ENCODE results near the gene ASIC2. TPM values are rescaled to one million over a fixed set of nuclear protein-coding genes. Genes with fewer than 3 reads are reported as not detected.

The ASIC2 gene
- total RNA-seq, 1 donor from 2014 or later, result not detected

GRCh38 chr17:33199571-33200510, 93.3 kb downstream of the ASIC2 start:
- DNase-seq, result no peak
- intact Hi-C loops (cut with micrococcal nuclease), result no loop called here

GRCh38 chr17:33198954-33199353, 94.1 kb downstream of the ASIC2 start:
- intact Hi-C loops (cut with micrococcal nuclease), result no loop called here
- Mint-ChIP-seq H3K4me1 (no peaks in the 10 kb centered on the region), H3K27me3 (no peaks in the 10 kb centered on the region), H3K27ac (no peak overlapping the region), H3K9me3 (no peaks in the 10 kb centered on the region), H3K36me3 (ENCODE audit: low read depth) (no peaks in the 10 kb centered on the region), H3K4me3 (no peak overlapping the region)
- DNase-seq, result no peak

More at GRCh38 chr17:33199571-33200510, 93.3 kb downstream of the ASIC2 start:
- H3K27ac Mint-ChIP-seq, result no peak overlapping the region
- H3K4me3 Mint-ChIP-seq, result no peak overlapping the region
- H3K27me3 Mint-ChIP-seq, result no peaks in the 10 kb centered on the region
- H3K9me3 Mint-ChIP-seq, result no peaks in the 10 kb centered on the region
- H3K4me1 Mint-ChIP-seq, result no peaks in the 10 kb centered on the region
- H3K36me3 Mint-ChIP-seq (ENCODE audit: low read depth), result no peaks in the 10 kb centered on the region

GRCh38 chr17:33197342-33197741, 95.8 kb downstream of the ASIC2 start:
- no peaks in the 10 kb centered on the region for H3K4me1 Mint-ChIP-seq
- H3K27me3 Mint-ChIP-seq, result peaks cover 2% of the 10 kb centered on the region
- intact Hi-C loops (cut with micrococcal nuclease), result no loop called here
- no peak for DNase-seq
- no peak overlapping the region for H3K4me3 Mint-ChIP-seq
- no peaks in the 10 kb centered on the region for H3K9me3 Mint-ChIP-seq
- no peak overlapping the region for H3K27ac Mint-ChIP-seq
- H3K36me3 Mint-ChIP-seq (ENCODE audit: low read depth), result no peaks in the 10 kb centered on the region

- intact Hi-C loops (cut with micrococcal nuclease), result no loop called here
- Mint-ChIP-seq H3K36me3 (ENCODE audit: low read depth) (no peaks in the 10 kb centered on the region), H3K27ac (no peak overlapping the region), H3K9me3 (no peaks in the 10 kb centered on the region), H3K27me3 (peaks cover 2% of the 10 kb centered on the region), H3K4me1 (no peaks in the 10 kb centered on the region), H3K4me3 (no peak overlapping the region)
- DNase-seq, result no peak
Observed at GRCh38 chr17:33196883-33197282, 96.2 kb downstream of the ASIC2 start.

- DNase-seq, result no peak
- Mint-ChIP-seq H3K4me1 (no peaks in the 10 kb centered on the region), H3K36me3 (ENCODE audit: low read depth) (no peaks in the 10 kb centered on the region), H3K9me3 (no peaks in the 10 kb centered on the region), H3K27ac (no peak overlapping the region), H3K27me3 (peaks cover 18% of the 10 kb centered on the region), H3K4me3 (no peak overlapping the region)
- intact Hi-C loops (cut with micrococcal nuclease), result no loop called here
Observed at GRCh38 chr17:33192951-33193911, 99.9 kb downstream of the ASIC2 start.

- Mint-ChIP-seq H3K27ac (no peak overlapping the region), H3K36me3 (ENCODE audit: low read depth) (no peaks in the 10 kb centered on the region), H3K4me1 (no peaks in the 10 kb centered on the region), H3K9me3 (no peaks in the 10 kb centered on the region), H3K4me3 (no peak overlapping the region), H3K27me3 (peaks cover 10% of the 10 kb centered on the region)
- intact Hi-C loops (cut with micrococcal nuclease), result no loop called here
- DNase-seq, result no peak
Observed at GRCh38 chr17:33183487-33184026, 109.5 kb downstream of the ASIC2 start.

GRCh38 chr17:33179151-33179550, 113.9 kb downstream of the ASIC2 start:
- intact Hi-C loops (cut with micrococcal nuclease), result no loop called here
- Mint-ChIP-seq H3K9me3 (no peaks in the 10 kb centered on the region), H3K27me3 (peaks cover 4% of the 10 kb centered on the region), H3K36me3 (ENCODE audit: low read depth) (no peaks in the 10 kb centered on the region), H3K27ac (no peak overlapping the region), H3K4me1 (no peaks in the 10 kb centered on the region), H3K4me3 (no peak overlapping the region)
- DNase-seq, result no peak

GRCh38 chr17:33178681-33179080, 114.4 kb downstream of the ASIC2 start:
- Mint-ChIP-seq H3K27ac (no peak overlapping the region), H3K27me3 (peaks cover 4% of the 10 kb centered on the region), H3K9me3 (no peaks in the 10 kb centered on the region), H3K4me3 (no peak overlapping the region), H3K4me1 (no peaks in the 10 kb centered on the region), H3K36me3 (ENCODE audit: low read depth) (no peaks in the 10 kb centered on the region)
- no peak for DNase-seq
- intact Hi-C loops (cut with micrococcal nuclease), result no loop called here

GRCh38 chr17:33175562-33175961, 117.5 kb downstream of the ASIC2 start:
- no peak overlapping the region for H3K4me3 Mint-ChIP-seq
- no peak overlapping the region for H3K27ac Mint-ChIP-seq
- no peak for DNase-seq

GRCh38 chr17:33171931-33172330, 121.2 kb downstream of the ASIC2 start:
- no peaks in the 10 kb centered on the region for H3K36me3 Mint-ChIP-seq (ENCODE audit: low read depth)
- no peaks in the 10 kb centered on the region for H3K4me1 Mint-ChIP-seq
- DNase-seq, result no peak
- no peak overlapping the region for H3K27ac Mint-ChIP-seq
- intact Hi-C loops (cut with micrococcal nuclease), result no loop called here
- H3K9me3 Mint-ChIP-seq, result no peaks in the 10 kb centered on the region
- no peak overlapping the region for H3K4me3 Mint-ChIP-seq
- no peaks in the 10 kb centered on the region for H3K27me3 Mint-ChIP-seq

More at GRCh38 chr17:33175562-33175961, 117.5 kb downstream of the ASIC2 start:
- intact Hi-C loops (cut with micrococcal nuclease), result no loop called here
- Mint-ChIP-seq H3K9me3 (no peaks in the 10 kb centered on the region), H3K36me3 (ENCODE audit: low read depth) (no peaks in the 10 kb centered on the region), H3K27me3 (peaks cover 2% of the 10 kb centered on the region), H3K4me1 (no peaks in the 10 kb centered on the region)

- H3K27me3 Mint-ChIP-seq, result no peaks in the 10 kb centered on the region
- no peak overlapping the region for H3K4me3 Mint-ChIP-seq
- no peak for DNase-seq
- no peaks in the 10 kb centered on the region for H3K4me1 Mint-ChIP-seq
- intact Hi-C loops (cut with micrococcal nuclease), result no loop called here
- H3K27ac Mint-ChIP-seq, result no peak overlapping the region
- no peaks in the 10 kb centered on the region for H3K36me3 Mint-ChIP-seq (ENCODE audit: low read depth)
- H3K9me3 Mint-ChIP-seq, result no peaks in the 10 kb centered on the region
Observed at GRCh38 chr17:33169580-33170285, 123.4 kb downstream of the ASIC2 start.

- Mint-ChIP-seq H3K27me3 (no peaks in the 10 kb centered on the region), H3K27ac (no peak overlapping the region), H3K4me1 (no peaks in the 10 kb centered on the region), H3K36me3 (ENCODE audit: low read depth) (no peaks in the 10 kb centered on the region), H3K9me3 (no peaks in the 10 kb centered on the region), H3K4me3 (no peak overlapping the region)
- intact Hi-C loops (cut with micrococcal nuclease), result no loop called here
- no peak for DNase-seq
Observed at GRCh38 chr17:33167736-33168135, 125.4 kb downstream of the ASIC2 start.

GRCh38 chr17:33166472-33166871, 126.6 kb downstream of the ASIC2 start:
- Mint-ChIP-seq H3K27me3 (no peaks in the 10 kb centered on the region), H3K9me3 (no peaks in the 10 kb centered on the region), H3K36me3 (ENCODE audit: low read depth) (no peaks in the 10 kb centered on the region), H3K4me1 (no peaks in the 10 kb centered on the region), H3K27ac (no peak overlapping the region), H3K4me3 (no peak overlapping the region)
- intact Hi-C loops (cut with micrococcal nuclease), result no loop called here
- DNase-seq, result no peak
